GM18907 (cell line): Measurements from ENCODE around the gene COMMD1.

Source experiments
- ATAC-seq: cut with Tn5 transposase; IDR thresholded peaks from one replicate; pipeline ENCODE4 v1.9.1; 2021; ENCODE audit warnings: mild to moderate bottlenecking, moderate library complexity; ENCODE audit not compliant: unreplicated experiment

COMMD1 gene

DNA sequence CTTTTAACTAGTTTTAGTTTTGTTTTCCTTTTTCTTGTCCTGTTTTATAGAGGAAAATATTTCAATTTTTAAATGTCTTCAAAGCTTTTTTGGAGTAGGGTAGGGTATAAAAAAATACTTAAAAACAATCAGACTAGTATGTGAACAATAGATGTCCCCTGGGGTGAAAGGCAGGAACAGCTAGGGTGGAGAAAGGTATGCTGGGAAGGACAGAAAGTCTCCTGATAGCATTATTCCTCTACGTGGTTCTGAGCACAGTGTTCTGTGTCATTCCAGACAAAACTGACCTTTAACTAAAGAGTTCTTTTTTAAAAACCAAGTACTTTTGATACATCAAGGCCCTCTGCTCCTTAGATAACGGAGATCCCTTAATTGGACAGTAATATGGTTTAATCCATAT is 258.4 kb downstream of the COMMD1 start:
- ATAC-seq: no peak

DNA sequence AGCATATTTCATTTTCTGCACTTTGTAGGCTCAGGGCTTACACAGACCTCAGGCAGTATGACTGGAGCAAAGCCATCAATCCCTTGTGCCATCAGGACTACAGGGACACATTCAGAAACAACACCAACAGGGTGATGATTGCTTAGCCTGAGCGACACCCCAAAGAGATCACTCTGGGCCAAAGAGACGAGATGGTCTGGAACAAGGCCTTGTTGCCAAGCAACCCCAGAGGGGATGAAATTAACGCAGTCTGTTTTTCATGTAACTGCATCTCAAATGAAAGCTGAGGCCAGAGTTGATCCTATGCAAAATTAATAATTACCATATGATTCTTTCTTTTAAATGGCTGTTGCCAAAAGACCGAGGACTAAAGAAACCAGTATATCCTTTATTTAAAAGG is 270.3 kb downstream of the COMMD1 start:
- no peak for ATAC-seq

DNA sequence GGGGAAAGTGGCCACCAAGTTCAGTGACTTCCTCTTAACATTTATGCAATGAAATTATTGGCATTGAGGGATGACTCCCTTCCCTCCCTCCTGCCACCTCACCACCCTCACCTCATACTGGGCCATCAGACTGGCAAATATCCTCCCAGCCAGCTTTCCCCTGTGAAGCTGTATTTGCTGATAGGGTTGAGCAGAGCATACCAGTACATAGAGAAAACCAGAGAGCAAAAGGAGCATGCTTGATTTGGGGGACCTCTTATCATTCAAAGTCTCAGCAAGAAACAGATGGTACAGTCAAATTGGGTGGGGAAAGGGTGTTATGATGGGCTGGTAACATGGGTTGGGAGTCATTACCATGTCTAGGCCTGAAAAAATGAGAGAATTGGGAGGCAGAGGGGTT is 271.3 kb downstream of the COMMD1 start:
- no peak for ATAC-seq

DNA sequence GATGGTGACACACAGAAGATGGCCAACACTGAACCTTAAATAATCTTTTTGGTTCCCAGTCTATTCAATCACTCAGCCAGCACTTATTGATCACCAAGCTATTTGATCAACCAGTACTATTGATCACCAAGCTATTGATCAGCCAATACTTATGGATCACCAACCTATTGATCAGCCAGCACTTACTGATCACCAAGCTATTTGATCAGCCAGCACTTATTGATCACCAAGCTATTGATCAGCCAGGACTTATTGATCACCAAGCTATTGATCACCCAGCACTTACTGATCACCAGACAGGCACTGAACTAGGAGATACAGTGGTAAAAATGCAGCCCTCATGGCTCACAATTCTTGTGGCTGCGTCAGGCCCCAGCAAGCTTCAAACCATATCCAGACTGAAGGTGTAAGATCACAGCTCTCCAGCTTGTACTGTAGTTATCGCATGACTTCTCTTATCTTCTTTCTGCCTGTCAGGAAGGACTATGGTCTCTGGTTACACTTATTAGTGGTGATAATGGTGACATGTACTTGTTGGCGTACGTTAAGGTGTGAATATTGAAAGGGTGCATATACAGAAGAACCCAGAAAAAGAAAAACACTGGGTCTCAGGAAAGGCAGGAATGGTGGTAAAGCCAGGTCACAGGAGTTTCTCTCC is 272.0 kb downstream of the COMMD1 start:
- ATAC-seq: no peak

DNA sequence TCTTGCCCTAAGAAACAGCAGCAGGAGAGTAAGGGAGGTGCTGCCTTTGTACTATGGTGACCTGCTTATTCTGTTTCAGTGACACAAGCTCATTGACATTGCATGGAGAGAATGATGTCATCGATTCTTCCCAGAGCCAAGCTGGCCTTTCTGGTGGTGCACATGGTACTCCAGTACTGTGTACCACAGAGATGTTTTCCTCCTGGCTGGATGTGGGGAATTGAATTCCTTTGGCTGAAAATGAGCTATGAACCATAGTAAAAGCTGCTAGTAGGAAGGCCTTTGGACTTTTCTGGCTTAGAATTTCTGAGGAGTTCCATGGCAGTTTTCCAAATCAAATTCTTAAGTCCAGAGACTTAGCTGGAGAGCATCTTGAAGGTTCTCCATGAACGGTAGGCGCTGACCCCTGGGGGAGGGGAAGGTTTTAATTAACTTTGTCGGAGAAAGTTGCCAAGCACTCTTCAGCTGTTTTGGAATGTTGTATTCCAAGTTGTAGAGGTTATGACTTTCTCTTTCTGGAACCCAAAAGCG is 273.3 kb downstream of the COMMD1 start:
- no peak for ATAC-seq

DNA sequence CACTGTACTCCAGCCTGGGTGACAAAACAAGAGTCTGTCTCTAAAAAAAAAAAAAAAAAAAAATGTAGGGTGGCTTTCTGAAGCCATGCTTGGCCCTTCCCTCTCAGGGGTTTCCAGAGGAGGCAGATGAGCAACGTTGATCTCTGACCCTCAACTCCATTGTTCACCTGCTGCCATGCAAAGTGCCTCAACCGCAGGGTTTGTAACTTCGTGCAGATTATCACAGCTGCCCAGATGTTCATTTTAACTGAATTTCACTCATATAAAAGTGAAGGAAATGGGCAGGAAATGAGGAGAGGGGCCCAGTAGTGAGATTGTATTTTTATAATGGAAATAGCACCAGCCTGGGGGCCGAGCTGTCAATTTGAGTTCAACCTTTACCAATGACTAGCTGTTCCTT is 275.5 kb downstream of the COMMD1 start:
- ATAC-seq: no peak

DNA sequence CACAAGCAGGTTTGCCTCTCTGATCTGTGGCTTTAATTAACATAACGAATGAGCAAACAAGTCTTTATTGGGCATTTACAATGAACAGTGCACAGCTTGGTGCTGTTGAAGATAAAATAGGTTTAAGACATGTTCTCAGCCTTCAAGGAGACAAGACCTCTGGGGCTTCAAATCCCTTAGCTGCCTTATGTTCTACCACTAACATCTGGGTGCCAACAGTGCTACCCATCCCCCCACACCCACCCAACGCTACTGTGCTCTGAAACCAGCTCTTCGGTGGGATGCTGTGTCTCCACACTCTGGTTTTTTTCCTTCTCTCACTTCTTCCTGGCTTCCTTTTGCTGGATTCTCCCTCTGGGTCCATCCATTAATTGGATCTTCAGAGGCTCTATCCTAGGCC is 276.4 kb downstream of the COMMD1 start:
- no peak for ATAC-seq

DNA sequence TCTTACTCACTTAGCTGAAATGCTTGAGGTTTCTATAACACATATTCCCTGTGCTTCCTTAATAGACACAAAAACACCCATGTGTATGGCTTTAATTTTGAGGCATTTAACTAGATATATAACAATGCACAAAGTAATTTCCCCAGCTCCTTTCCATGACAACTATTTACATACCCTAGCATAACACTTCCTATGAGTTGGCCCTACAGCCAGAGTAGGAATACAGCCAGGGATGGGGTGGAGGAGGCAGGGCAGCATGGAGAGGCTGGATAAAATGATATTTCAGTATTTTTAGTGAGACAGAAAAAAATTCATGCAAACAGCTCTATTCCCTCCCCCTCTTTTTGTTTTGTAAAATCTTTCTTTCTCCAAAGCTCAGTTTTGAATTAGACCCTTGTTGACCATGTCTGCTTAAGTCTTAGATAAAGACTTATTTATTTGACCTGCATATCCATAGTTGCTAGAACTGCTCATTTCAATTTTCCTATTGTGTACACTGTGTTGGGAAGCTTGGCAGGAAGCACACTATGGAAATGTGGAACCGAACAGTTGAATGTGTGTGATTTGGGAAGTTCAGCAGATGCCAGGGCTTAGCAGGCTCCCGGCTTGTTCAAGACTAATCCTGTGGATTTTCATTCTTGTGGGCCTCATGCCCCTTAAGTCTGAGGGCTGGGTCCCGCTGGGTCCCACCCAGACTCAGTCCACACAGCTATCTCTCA is 279.2 kb downstream of the COMMD1 start:
- no peak for ATAC-seq
